Heart left ventricle (tissue), 16 donors: ENCODE results near the gene PTPN12. TPM values are rescaled to one million over a fixed set of nuclear protein-coding genes. Genes with fewer than 3 reads are reported as not detected.

Experiments
- ATAC-seq, 4 donors: fragments of 200-7000 bp; cut with Tn5 transposase; one replicate each; pipeline ENCODE4 v1.9.1; 2020 to 2022; ENCODE audit warnings: moderate library complexity in 4 of 4, mild to moderate bottlenecking in 3 of 4, moderate number of reproducible peaks in 1 of 4
- DNase-seq, 5 donors: peaks; one replicate each; pipeline ENCODE4 v3.0.0-alpha.2; 2020
- H3K27ac ChIP-seq, 12 donors: fragments of 200-600 bp; sonication (generic) in 4 of 12; one replicate each; pipeline versions ENCODE4 v1.5.0 to v1.8.0; 2016 to 2022; ENCODE audit warnings: mild to moderate bottlenecking in 2 of 12
- H3K27me3 ChIP-seq, 9 donors: fragments of 200-600 bp; sonication (generic) in 2 of 9; one replicate each; pipeline versions ENCODE4 v1.5.1 to v1.8.0; 2016 to 2022; ENCODE audit warnings: mild to moderate bottlenecking in 3 of 9
- H3K36me3 ChIP-seq, 9 donors: fragments of 200-600 bp; sonication (generic) in 2 of 9; one replicate each; pipeline versions ENCODE4 v1.5.0 to v1.8.0; 2018 to 2022; ENCODE audit warnings: mild to moderate bottlenecking in 2 of 9
- H3K4me1 ChIP-seq, 12 donors: fragments of 200-600 bp; sonication (generic) in 4 of 12; one replicate each; pipeline versions ENCODE4 v1.5.0 to v1.8.0; 2016 to 2022; ENCODE audit warnings: mild to moderate bottlenecking in 3 of 12
- H3K4me3 ChIP-seq, 12 donors: fragments of 200-600 bp; sonication (generic) in 4 of 12; one replicate each; pipeline versions ENCODE4 v1.5.0 to v1.8.0; 2017 to 2022; ENCODE audit warnings: mild to moderate bottlenecking in 9 of 12, moderate library complexity in 4 of 12
- H3K9me3 ChIP-seq, 12 donors: fragments of 200-600 bp; sonication (generic) in 4 of 12; one replicate each; pipeline versions ENCODE4 v1.5.0 to v1.8.0; 2016 to 2022; ENCODE audit warnings: mild to moderate bottlenecking in 1 of 12
- WGBS, 4 donors: extraction: QIAGEN DNeasy Blood & Tissue Kit in 2 of 4; methylation state at CpG; one replicate each; pipeline versions ENCODE4 v1.1.5 to v1.1.7; 2013 to 2018; 5-methylcytosine and 5-hydroxymethylcytosine counted together
- intact Hi-C, 10 donors: fragments of 100-400 bp; cut with DNase I; formaldehyde crosslinking; loops; one replicate each; pipeline versions ENCODE4 v1.11.1 to v1.14.2; 2022
- polyA plus RNA-seq, 2 donors: library from polyadenylated mRNA; stranded (reverse); fragments of 200-250 nt; gene quantifications; one replicate each; pipeline ENCODE4 v1.2.3, GENCODE V29; 2013
- total RNA-seq, 9 donors: library from RNA; depleted of rRNA in 2 of 9; stranded (reverse); fragments of >200 nt in 2 of 9; fragmentation: NEBNext Ultra II Directional in 3 of 9; extraction: Animal tissue kit (Norgen Biotek cat#: 25700) in 3 of 9; gene quantifications; one replicate each; pipeline versions ENCODE4 v1.1.0 to v1.2.4, GENCODE V29; 2016 to 2023
- TF ChIP-seq, protein P1 (sequence below), 12 donors: fragments of 200-600 bp; sonication (generic) in 4 of 12; IDR thresholded peaks; one replicate each; pipeline versions ENCODE4 v1.5.0 to v1.8.0; 2018 to 2022; ENCODE audit warnings: antibody characterized with exemption in 12 of 12, mild to moderate bottlenecking in 5 of 12
- donor health status: ischemic (EF 13 %, LVEDD 7.1; RV severe dilation, severe dysfunction).
- donor health status: healthy with polysubstance abuse.
- donor health status: DM: no; HTN: yes; CAD: no.
- donor health status: DM: no; HTN: no; CAD: no.
- donor health status: ischemic (EF 25% LVEDD 6.9; RV normal size, moderate dysfunction).
- donor health status: ischemic (EF 25% LVEDD 5.7; RV mildly dilated, moderate dysfunction).
- donor health status: healthy.
- donor health status: DM: yes; HTN: yes; CAD: no.
- donor health status: ischemic (EF 35%, LVEDD 5.7; RV mildly dilated, moderate dysfunction).
- donor health status: nonischemic (EF 11% LVEDD 7.7; RV severe dilation, severe dysfunction).
- donor health status: DM: yes; HTN: yes; CAD: no.
- donor health status: PGD.
- donor health status: ischemic (EF 29% LVEDD 5.4; RV normal size, mild dysfunction).
- donor health status: nonischemic (EF 23%, LVEDD 6.1; RV moderate dilation, normal function).

The PTPN12 gene
- total and polyA plus RNA-seq, 11 donors = 33.9 to 83.9 (median 41.9) TPM

DNA sequence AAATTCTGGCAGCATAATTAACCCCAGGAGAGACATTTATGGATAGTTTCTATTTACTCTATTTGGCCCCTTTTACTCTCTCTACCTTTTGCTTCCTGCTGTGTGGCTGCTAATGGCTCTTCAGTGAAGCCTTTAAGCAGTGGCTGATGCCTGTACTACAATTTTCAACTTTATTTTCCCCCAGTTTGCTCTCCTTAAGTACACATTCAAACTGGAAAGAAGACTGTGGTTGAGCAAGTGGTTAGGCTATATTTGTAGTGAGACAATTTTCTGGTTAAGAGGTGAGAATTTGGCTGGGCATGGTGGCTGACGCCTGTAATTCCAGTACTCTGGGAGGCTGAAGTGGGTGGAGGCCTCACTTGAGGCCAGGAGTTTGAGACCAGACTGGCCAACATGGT, 150.7 kb downstream of the PTPN12 start:
- intact Hi-C loops = no loop called here
- H3K27me3 ChIP-seq = no peaks in the 10 kb centered on the region
- peaks cover 0 to 13% (median 7%) of the 10 kb centered on the region in 9 donors for H3K36me3 ChIP-seq
- H3K4me1 ChIP-seq = peaks cover 0 to 34% (median 4%) of the 10 kb centered on the region in 12 donors
- 96 to 100% (median 100%) methylated on average over 1 of the region's 1 CpG for WGBS, 4 donors
- H3K9me3 ChIP-seq = no peaks in the 10 kb centered on the region
- TF ChIP-seq, protein P1, sequence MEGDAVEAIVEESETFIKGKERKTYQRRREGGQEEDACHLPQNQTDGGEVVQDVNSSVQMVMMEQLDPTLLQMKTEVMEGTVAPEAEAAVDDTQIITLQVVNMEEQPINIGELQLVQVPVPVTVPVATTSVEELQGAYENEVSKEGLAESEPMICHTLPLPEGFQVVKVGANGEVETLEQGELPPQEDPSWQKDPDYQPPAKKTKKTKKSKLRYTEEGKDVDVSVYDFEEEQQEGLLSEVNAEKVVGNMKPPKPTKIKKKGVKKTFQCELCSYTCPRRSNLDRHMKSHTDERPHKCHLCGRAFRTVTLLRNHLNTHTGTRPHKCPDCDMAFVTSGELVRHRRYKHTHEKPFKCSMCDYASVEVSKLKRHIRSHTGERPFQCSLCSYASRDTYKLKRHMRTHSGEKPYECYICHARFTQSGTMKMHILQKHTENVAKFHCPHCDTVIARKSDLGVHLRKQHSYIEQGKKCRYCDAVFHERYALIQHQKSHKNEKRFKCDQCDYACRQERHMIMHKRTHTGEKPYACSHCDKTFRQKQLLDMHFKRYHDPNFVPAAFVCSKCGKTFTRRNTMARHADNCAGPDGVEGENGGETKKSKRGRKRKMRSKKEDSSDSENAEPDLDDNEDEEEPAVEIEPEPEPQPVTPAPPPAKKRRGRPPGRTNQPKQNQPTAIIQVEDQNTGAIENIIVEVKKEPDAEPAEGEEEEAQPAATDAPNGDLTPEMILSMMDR (IDR thresholded peaks at IDR 0.05) = no peak
- no peak overlapping the region for H3K4me3 ChIP-seq
- no peak for ATAC-seq
- H3K27ac ChIP-seq = no peak overlapping the region
- DNase-seq = no peak

Other genes starting within 250 kb of the PTPN12 start
- gene GSAP, start 120.9 kb upstream of the PTPN12 start, total RNA-seq = 10 to 100 TPM in 2 of 9 donors, 1 to 10 TPM in 7; 4.9 to 24.9 (median 6.5) TPM
- gene GSAP, start 120.9 kb upstream of the PTPN12 start, polyA plus RNA-seq = 1 to 10 TPM; 1.7 to 7.0 TPM
- 10 to 100 TPM in 4 of 9 donors, 1 to 10 TPM in 5; 5.6 to 12.1 (median 9.9) TPM for gene RSBN1L, start 159.2 kb downstream of the PTPN12 start, total RNA-seq
- gene RSBN1L, start 159.2 kb downstream of the PTPN12 start, polyA plus RNA-seq = 1 to 10 TPM; 4.0 to 4.7 TPM